GM19397 (cell line): ENCODE data around the gene TGIF2.
"Not testable (repeated sequence)": the region's sequence is repeated elsewhere in the genome, so short reads cannot be mapped to it uniquely, and the experiment has no call there.

Source experiments
- ATAC-seq: cut with Tn5 transposase; IDR thresholded peaks from one replicate; pipeline ENCODE4 v1.9.1; 2021; ENCODE audit warnings: mild to moderate bottlenecking, moderate library complexity; ENCODE audit not compliant: unreplicated experiment

Gene TGIF2

GRCh38 chr20:36611625-36612024, 38.2 kb downstream of the TGIF2 start:
- ATAC-seq = no peak

- no peak for ATAC-seq
These were observed 40.6 kb downstream of the TGIF2 start for GRCh38 chr20:36613974-36614373.

GRCh38 chr20:36614781-36615557, 41.6 kb downstream of the TGIF2 start:
- ATAC-seq = no peak

GRCh38 chr20:36620917-36621316, 47.5 kb downstream of the TGIF2 start:
- ATAC-seq = no peak

GRCh38 chr20:36623444-36623843, 50.0 kb downstream of the TGIF2 start:
- no peak for ATAC-seq

- no peak for ATAC-seq
These were observed 50.9 kb downstream of the TGIF2 start for GRCh38 chr20:36624068-36624943.

GRCh38 chr20:36624944-36625324, 51.5 kb downstream of the TGIF2 start:
- ATAC-seq = no peak

- no peak for ATAC-seq
These were observed 54.7 kb downstream of the TGIF2 start for GRCh38 chr20:36628076-36628475.

GRCh38 chr20:36629719-36630681, 56.6 kb downstream of the TGIF2 start:
- ATAC-seq = no peak

GRCh38 chr20:36631646-36632045, 58.2 kb downstream of the TGIF2 start:
- no peak for ATAC-seq

- no peak for ATAC-seq
These were observed 58.7 kb downstream of the TGIF2 start for GRCh38 chr20:36632147-36632486.

- no peak for ATAC-seq
These were observed 59.3 kb downstream of the TGIF2 start for GRCh38 chr20:36632487-36633284.

GRCh38 chr20:36633285-36633772, 59.9 kb downstream of the TGIF2 start:
- no peak for ATAC-seq

- ATAC-seq = no peak
These were observed 60.9 kb downstream of the TGIF2 start for GRCh38 chr20:36634342-36634741.

- not testable (repeated sequence) for ATAC-seq
These were observed 65.5 kb downstream of the TGIF2 start for GRCh38 chr20:36638876-36639400.

GRCh38 chr20:36641506-36641843, 68.1 kb downstream of the TGIF2 start:
- no peak for ATAC-seq

GRCh38 chr20:36642136-36642535, 68.7 kb downstream of the TGIF2 start:
- ATAC-seq = no peak
